Left ventricle myocardium superior (tissue), 1 donor: Measurements from ENCODE around the gene PARK7. TPM values are rescaled to one million over a fixed set of nuclear protein-coding genes. Genes with fewer than 3 reads are reported as not detected.
A peak's percentile ranks its signal among the peaks of the same experiment; 100 is the strongest.
"Not testable (repeated sequence)": the region's sequence is repeated elsewhere in the genome, so short reads cannot be mapped to it uniquely, and the experiment has no call there.

Experiments
- ATAC-seq: fragments of 200-7000 bp; cut with Tn5 transposase; one replicate; pipeline ENCODE4 v1.9.1; 2020; ENCODE audit warnings: mild to moderate bottlenecking, moderate library complexity
- DNase-seq: peaks from one replicate; pipeline ENCODE4 v3.0.0-alpha.2; 2020
- intact Hi-C: fragments of 100-400 bp; cut with micrococcal nuclease; formaldehyde crosslinking; loops from one replicate; pipeline ENCODE4 v1.11.0; 2022
- total RNA-seq: library from RNA; stranded (reverse); fragmentation: NEBNext Ultra II Directional; extraction: Animal tissue kit (Norgen Biotek cat#: 25700); gene quantifications from one replicate; pipeline ENCODE4 v1.2.1, GENCODE V29; 2021
- donor health status: DM: no; HTN: yes; CAD: no; lungs with severe emphysema.

The PARK7 gene
- total RNA-seq, 1 donor from 2014 or later, result 335 TPM

DNA sequence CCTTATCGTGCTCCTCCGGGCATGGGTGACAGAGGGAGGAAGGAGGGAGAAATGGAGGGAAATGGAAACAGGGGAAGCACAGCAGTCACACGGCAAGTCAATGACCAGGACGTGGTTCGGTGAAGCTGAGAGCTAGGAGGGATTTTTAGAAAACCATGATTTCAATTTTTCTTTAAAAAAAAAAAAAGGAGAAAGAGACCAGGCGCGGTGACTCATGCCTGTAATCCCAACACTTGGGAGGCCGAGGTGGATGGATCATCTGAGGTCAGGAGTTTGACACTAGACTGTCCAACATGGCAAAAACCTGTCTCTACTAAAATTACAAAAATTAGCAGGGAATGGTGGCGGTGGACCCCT, 20.1 kb upstream of the PARK7 start:
- no peak for DNase-seq
- intact Hi-C loops, result no loop called here
- ATAC-seq, result no peak

DNA sequence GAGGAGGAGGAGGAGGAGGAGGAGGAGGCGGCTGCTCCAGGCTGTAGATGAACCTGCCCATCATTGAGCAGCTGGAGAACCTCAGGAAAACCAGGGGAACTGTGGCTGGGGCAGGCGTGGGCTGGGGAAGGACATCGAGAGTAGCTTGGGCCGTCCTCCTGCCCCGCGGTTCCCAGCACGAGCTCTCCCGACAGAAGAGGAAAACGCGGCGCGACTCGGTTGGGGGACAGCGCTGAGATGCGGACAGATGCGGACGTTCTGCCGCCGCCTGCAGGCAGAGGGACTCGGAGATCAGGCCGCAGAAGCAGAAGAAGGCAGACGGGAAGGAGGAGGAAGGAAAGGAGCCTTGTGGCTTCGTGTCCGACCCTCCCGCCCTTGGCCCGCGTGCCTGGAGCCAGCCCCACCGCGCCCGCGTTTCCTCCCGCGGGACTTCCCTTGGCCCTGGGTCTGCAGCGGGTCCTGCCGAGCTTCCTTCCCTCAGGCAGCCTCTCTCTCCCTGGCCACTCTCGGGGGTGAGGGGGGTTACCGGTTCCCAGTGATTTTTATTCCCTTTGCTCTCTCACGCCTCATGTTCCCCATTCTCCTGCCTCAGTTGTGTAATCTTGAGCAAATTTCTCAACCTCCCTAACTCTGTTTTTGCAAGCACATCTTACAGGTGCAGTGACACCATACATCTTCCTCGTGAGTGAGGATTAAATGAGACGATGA, 19.1 kb upstream of the PARK7 start:
- intact Hi-C loops, result no loop called here
- peak; percentile 90 for ATAC-seq
- DNase-seq, result peak; percentile 78

- no peak for DNase-seq
- intact Hi-C loops, result no loop called here
Observed at GRCh38 chr1:7943251-7943650, 18.3 kb upstream of the PARK7 start.

GRCh38 chr1:7948960-7949359, 12.6 kb upstream of the PARK7 start:
- no peak for DNase-seq
- no peak for ATAC-seq
- intact Hi-C loops, result no loop called here

More at GRCh38 chr1:7943251-7943650, 18.3 kb upstream of the PARK7 start:
- ATAC-seq, result no peak

DNA sequence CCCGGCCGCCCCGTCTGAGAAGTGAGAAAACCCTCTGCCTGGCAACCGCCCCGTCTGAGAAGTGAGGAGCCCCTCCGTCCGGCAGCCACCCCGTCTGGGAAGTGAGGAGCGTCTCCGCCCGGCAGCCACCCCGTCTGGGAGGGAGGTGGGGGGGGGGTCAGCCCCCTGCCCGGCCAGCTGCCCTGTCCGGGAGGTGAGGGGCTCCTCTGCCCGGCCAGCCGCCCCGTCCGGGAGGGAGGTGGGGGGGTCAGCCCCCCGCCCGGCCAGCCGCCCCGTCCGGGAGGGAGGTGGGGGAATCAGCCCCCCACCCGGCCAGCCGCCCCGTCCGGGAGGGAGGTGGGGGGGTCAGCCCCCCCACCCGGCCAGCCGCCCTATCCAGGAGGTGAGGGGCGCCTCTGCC, 8.7 kb upstream of the PARK7 start:
- intact Hi-C loops, DNase-seq: not testable (repeated sequence)

GRCh38 chr1:7953850-7954609, 7.5 kb upstream of the PARK7 start:
- peak; percentile 99 for DNase-seq
- intact Hi-C loops, result no loop called here
- peak; percentile 100 for ATAC-seq

More for the DNA sequence above, 8.7 kb upstream of the PARK7 start:
- not testable (repeated sequence) for ATAC-seq

DNA sequence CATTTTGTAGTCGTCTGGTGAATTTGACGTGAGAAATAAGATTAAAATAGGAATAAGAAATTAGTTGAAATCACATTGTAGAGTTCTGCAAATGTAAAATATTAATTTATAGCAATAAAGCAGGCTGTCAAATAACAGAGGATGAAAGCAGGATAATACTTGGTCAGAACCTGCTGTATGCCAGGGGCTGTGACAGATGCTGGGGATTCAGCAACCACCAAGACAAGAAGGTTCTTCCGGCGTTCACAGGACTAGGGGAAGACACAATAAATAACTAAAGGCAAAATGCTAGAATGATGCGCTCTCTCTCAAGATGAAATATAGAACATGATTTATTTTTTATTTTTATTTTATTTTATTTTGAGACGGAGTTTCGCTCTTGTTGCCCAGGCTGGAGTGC, 6.8 kb upstream of the PARK7 start:
- ATAC-seq (no peak), DNase-seq (no peak)
- intact Hi-C loops, result no loop called here

DNA sequence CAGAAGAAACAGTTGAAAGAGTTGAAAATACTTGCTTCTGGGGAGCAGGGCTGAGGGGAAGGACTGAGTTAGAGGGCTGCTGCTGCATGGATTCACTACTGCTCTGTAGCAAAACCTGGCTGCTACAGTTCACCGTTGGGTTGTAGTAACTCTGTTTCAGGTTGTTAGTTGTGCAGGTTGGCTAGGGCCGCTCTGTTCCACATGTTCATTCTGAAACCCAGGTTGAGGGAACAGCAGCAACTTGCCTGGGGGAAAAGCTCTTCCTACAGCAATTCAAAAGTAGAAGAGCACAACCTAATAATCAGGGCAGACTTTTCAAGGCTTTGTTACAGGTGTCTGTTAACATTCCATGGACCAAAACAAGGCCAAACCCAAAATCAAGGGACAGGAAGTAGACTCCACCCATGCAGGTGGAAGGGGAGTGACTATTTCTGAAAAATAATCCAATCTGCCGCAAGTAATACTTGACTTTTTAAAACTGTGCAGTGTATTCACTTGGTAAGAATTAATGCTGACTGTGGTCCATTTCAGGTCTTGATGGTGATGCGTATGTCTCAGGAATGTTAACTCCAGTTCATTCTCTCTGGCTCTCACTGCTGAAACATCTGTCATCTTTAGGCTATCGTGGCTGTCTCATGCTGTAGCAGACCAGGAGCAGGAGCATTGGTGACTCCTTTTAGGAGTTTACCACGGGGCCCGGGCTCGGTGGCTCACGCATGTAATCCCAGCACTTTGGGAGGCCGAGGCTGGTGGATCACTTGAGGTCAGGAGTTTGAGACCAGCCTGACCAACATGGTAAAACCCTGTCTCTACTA, 5.1 kb upstream of the PARK7 start:
- DNase-seq (no peak), ATAC-seq (no peak)
- intact Hi-C loops, result no loop called here

GRCh38 chr1:7960165-7960564, 1.3 kb upstream of the PARK7 start:
- intact Hi-C loops, result no loop called here
- ATAC-seq, result no peak
- DNase-seq, result no peak

DNA sequence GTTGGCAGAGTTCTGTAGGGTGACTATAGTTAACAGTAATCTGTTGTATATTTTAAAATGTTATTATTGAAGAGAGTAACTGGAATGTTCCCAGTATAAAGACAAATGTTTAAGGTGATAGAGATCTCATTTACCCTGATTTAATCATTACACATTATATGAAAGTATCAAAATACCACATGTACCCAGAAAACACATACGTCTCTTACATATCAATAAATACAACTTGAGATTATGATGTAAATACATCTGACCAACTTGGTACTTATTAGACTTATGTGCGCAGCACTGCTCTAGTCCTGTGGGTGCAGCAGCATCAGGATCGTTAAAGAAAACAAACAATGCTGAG, 670 bp upstream of the PARK7 start:
- intact Hi-C loops, result no loop called here
- ATAC-seq (no peak), DNase-seq (no peak)

DNA sequence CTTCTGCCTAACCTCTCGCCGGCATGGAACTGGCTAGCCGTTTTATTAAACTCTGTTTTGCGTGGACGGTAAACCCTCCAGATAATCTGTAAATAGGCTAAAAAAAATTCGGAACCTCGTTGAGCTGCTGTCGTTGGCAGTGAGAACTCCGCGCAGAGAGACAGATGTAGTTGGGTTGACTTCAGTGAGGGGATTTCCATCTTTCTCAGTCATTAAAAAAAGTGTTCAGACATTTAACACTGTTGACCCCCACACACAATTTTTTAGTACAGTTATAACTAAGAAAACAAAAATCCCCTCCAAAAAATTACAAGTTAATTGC, 464 bp downstream of the PARK7 start:
- DNase-seq (no peak), ATAC-seq (no peak)
- intact Hi-C loops, result no loop called here

DNA sequence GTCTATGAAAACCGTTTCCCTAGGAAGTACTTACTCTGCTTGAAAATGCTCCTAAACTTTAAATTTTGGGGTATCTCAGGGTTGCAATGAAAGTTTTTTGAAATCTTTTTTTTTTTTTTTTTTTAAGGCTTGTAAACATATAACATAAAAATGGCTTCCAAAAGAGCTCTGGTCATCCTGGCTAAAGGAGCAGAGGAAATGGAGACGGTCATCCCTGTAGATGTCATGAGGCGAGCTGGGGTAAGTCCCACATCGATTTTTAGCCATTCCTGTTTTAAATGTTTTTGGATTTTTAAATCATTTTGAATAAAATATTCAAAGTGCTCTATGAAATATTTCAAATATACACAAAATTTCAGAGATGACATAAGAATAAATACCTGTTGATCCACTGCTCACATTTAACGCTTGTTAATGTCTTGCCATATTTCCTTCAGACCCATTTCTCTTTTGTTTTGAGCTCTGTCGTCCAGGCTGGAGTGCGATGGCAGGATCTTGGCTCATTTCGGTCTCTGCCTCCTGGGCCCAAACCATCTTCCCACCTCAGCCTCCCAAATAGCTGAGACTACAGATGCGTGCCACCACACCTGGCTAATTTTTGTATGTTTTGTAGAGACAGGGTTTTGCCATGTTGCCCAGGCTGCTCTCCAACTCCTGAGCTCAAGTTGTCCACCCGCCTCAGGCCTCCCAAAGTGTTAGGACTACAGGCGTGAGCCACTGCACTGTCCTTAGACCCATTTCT, 1.3 kb downstream of the PARK7 start:
- intact Hi-C loops, result no loop called here
- ATAC-seq, result no peak
- no peak for DNase-seq

- intact Hi-C loops, DNase-seq, ATAC-seq: not testable (repeated sequence)
Observed at GRCh38 chr1:7963378-7963730, 1.8 kb downstream of the PARK7 start.

DNA sequence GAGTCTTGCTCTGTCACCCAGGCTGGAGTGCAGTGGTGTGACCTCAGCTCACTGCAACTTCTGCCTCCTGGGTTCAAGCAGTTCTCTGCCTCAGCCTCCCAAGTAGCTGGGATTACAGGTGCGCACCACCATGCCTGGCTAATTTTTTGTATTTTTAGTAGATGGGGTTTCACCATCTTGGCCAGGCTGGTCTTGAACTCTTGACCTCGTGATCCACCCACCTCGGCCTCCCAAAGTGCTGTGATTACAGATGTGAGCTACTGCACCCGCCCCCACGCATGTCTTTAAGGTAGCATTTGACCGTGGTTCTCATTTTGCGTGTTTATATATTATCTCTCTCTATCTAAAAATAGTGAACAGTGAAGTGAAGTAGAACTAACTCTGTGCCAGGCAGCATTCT, 2.3 kb downstream of the PARK7 start:
- DNase-seq, intact Hi-C loops, ATAC-seq: not testable (repeated sequence)

GRCh38 chr1:7964476-7964875, 3.0 kb downstream of the PARK7 start:
- no peak for ATAC-seq
- DNase-seq, result no peak
- intact Hi-C loops, result no loop called here

DNA sequence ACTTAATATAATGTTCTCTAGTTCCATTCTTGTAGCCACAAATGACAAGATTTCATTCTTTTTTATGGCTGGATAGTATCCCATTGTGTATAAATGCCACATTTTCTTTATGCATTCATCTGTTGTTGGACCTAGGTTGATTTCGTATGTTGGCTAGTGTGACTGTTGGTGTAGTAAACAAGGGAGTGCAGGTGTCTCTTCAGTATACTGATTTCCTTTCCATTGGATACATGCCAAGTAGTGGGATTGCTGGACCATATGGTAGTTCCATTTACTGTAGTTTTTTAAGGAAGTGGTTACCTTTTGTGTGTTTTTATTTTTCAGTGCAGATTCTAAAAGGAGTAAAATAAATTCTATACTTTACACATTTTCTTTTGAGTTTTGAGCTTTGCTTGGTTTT, 5.7 kb downstream of the PARK7 start:
- DNase-seq, result no peak
- intact Hi-C loops, result no loop called here

GRCh38 chr1:7967651-7968050, 6.1 kb downstream of the PARK7 start:
- ATAC-seq (no peak), DNase-seq (no peak)
- intact Hi-C loops, result no loop called here

More for the DNA sequence above, 5.7 kb downstream of the PARK7 start:
- no peak for ATAC-seq

GRCh38 chr1:7970246-7970645, 8.7 kb downstream of the PARK7 start:
- ATAC-seq (no peak), DNase-seq (no peak)
- intact Hi-C loops, result no loop called here

- no peak for DNase-seq
- intact Hi-C loops, result no loop called here
- no peak for ATAC-seq
Observed at GRCh38 chr1:7971024-7971423, 9.5 kb downstream of the PARK7 start.

GRCh38 chr1:7972285-7972684, 10.8 kb downstream of the PARK7 start:
- intact Hi-C loops, result no loop called here
- no peak for ATAC-seq
- DNase-seq, result no peak
